Stomach smooth muscle (tissue), 2 donors: ENCODE data around the gene TMEM41B.

Experiments
- H3K27ac ChIP-seq: one replicate; pipeline ENCODE4 v1.7.0; 2013; ENCODE audit warnings: mild to moderate bottlenecking, low read length, inconsistent platforms
- H3K27me3 ChIP-seq, 2 donors: one replicate each; pipeline ENCODE4 v1.7.0; 2013; ENCODE audit warnings: low read length in 2 of 2; ENCODE audit not compliant: insufficient read depth in 2 of 2, control insufficient read depth in 1 of 2
- H3K36me3 ChIP-seq, 2 donors: one replicate each; pipeline ENCODE4 v1.7.0; 2013; ENCODE audit warnings: low read length in 2 of 2; ENCODE audit not compliant: control insufficient read depth in 2 of 2, insufficient read depth in 2 of 2
- H3K4me1 ChIP-seq: one replicate; pipeline ENCODE4 v1.7.0; 2013; ENCODE audit warnings: low read length; ENCODE audit not compliant: control insufficient read depth, insufficient read depth
- H3K4me3 ChIP-seq, 2 donors: one replicate each; pipeline ENCODE4 v1.7.0; 2013; ENCODE audit warnings: low read length in 2 of 2
- H3K9ac ChIP-seq, 2 donors: one replicate each; pipeline ENCODE4 v1.7.0; 2013; ENCODE audit warnings: low read length in 2 of 2, mild to moderate bottlenecking in 1 of 2
- H3K9me3 ChIP-seq, 2 donors: one replicate each; pipeline ENCODE4 v1.7.0; 2013; ENCODE audit warnings: low read length in 2 of 2; ENCODE audit not compliant: control insufficient read depth in 2 of 2
- donor health status: healthy.
- donor health status: Pancreatic carcinoma.

Gene TMEM41B

GRCh38 chr11:9302448-9302847 is 11.9 kb downstream of the TMEM41B start:
- Histone ChIP-seq H3K36me3 (no peaks in the 10 kb centered on the region), H3K27me3 (no peaks in the 10 kb centered on the region)

GRCh38 chr11:9301720-9302119 is 12.7 kb downstream of the TMEM41B start:
- Histone ChIP-seq H3K36me3 (no peaks in the 10 kb centered on the region), H3K4me1 (no peaks in the 10 kb centered on the region), H3K27me3 (no peaks in the 10 kb centered on the region), H3K27ac (no peak overlapping the region), H3K4me3 (no peak overlapping the region), H3K9ac (no peak overlapping the region), H3K9me3 (no peaks in the 10 kb centered on the region)

More at GRCh38 chr11:9302448-9302847, 11.9 kb downstream of the TMEM41B start:
- Histone ChIP-seq H3K9ac (no peak overlapping the region), H3K9me3 (no peaks in the 10 kb centered on the region), H3K4me1 (no peaks in the 10 kb centered on the region), H3K4me3 (no peak overlapping the region), H3K27ac (no peak overlapping the region)

GRCh38 chr11:9293646-9294045 is 20.7 kb downstream of the TMEM41B start:
- Histone ChIP-seq H3K4me3 (no peak overlapping the region), H3K9ac (no peak overlapping the region), H3K27ac (no peak overlapping the region), H3K9me3 (no peaks in the 10 kb centered on the region), H3K4me1 (no peaks in the 10 kb centered on the region), H3K27me3 (no peaks in the 10 kb centered on the region), H3K36me3 (peaks cover 0 to 5% of the 10 kb centered on the region in 2 donors)

GRCh38 chr11:9285850-9286587 is 28.4 kb downstream of the TMEM41B start:
- Histone ChIP-seq H3K4me3 (no peak overlapping the region), H3K9ac (no peak overlapping the region), H3K27ac (no peak overlapping the region), H3K27me3 (no peaks in the 10 kb centered on the region), H3K4me1 (no peaks in the 10 kb centered on the region), H3K36me3 (peaks cover 0 to 11% of the 10 kb centered on the region in 2 donors), H3K9me3 (no peaks in the 10 kb centered on the region)

- peaks cover 0 to 5% of the 10 kb centered on the region in 2 donors for H3K36me3 ChIP-seq
- no peak overlapping the region for H3K9ac ChIP-seq
- H3K4me3 ChIP-seq: no peak overlapping the region
- no peaks in the 10 kb centered on the region for H3K4me1 ChIP-seq
- no peak overlapping the region for H3K27ac ChIP-seq
- H3K9me3 ChIP-seq: no peaks in the 10 kb centered on the region
- H3K27me3 ChIP-seq: no peaks in the 10 kb centered on the region
Measured at GRCh38 chr11:9280655-9281301, 33.6 kb downstream of the TMEM41B start.

- Histone ChIP-seq H3K36me3 (peaks cover 0 to 5% of the 10 kb centered on the region in 2 donors), H3K4me3 (no peak overlapping the region), H3K27ac (no peak overlapping the region), H3K4me1 (peaks cover 6% of the 10 kb centered on the region), H3K9ac (no peak overlapping the region), H3K9me3 (no peaks in the 10 kb centered on the region), H3K27me3 (no peaks in the 10 kb centered on the region)
Measured at GRCh38 chr11:9277176-9277575, 37.2 kb downstream of the TMEM41B start.

GRCh38 chr11:9276571-9276970 is 37.8 kb downstream of the TMEM41B start:
- no peaks in the 10 kb centered on the region for H3K9me3 ChIP-seq
- no peaks in the 10 kb centered on the region for H3K27me3 ChIP-seq
- no peak overlapping the region for H3K4me3 ChIP-seq
- peaks cover 0 to 5% of the 10 kb centered on the region in 2 donors for H3K36me3 ChIP-seq
- no peak overlapping the region for H3K27ac ChIP-seq
- peaks cover 6% of the 10 kb centered on the region for H3K4me1 ChIP-seq
- H3K9ac ChIP-seq: no peak overlapping the region

GRCh38 chr11:9274499-9275258 is 39.7 kb downstream of the TMEM41B start:
- no peak overlapping the region for H3K4me3 ChIP-seq

GRCh38 chr11:9273376-9274336 is 40.7 kb downstream of the TMEM41B start:
- no peak overlapping the region for H3K27ac ChIP-seq
- no peak overlapping the region for H3K4me3 ChIP-seq
- H3K36me3 ChIP-seq: peaks cover 0 to 3% of the 10 kb centered on the region in 2 donors
- peaks cover 6% of the 10 kb centered on the region for H3K4me1 ChIP-seq
- H3K27me3 ChIP-seq: no peaks in the 10 kb centered on the region
- H3K9ac ChIP-seq: no peak overlapping the region
- H3K9me3 ChIP-seq: no peaks in the 10 kb centered on the region

More at GRCh38 chr11:9274499-9275258, 39.7 kb downstream of the TMEM41B start:
- Histone ChIP-seq H3K4me1 (peaks cover 6% of the 10 kb centered on the region), H3K27me3 (no peaks in the 10 kb centered on the region), H3K27ac (no peak overlapping the region), H3K36me3 (peaks cover 0 to 3% of the 10 kb centered on the region in 2 donors), H3K9me3 (no peaks in the 10 kb centered on the region), H3K9ac (no peak overlapping the region)

GRCh38 chr11:9269492-9270013 is 44.8 kb downstream of the TMEM41B start:
- H3K4me1 ChIP-seq: peaks cover 8% of the 10 kb centered on the region
- H3K9ac ChIP-seq: no peak overlapping the region
- H3K27me3 ChIP-seq: no peaks in the 10 kb centered on the region
- no peak overlapping the region for H3K4me3 ChIP-seq
- no peaks in the 10 kb centered on the region for H3K36me3 ChIP-seq
- H3K27ac ChIP-seq: no peak overlapping the region
- H3K9me3 ChIP-seq: no peaks in the 10 kb centered on the region
